ENCODE data around the gene SGMS2. TPM values are rescaled to one million over a fixed set of nuclear protein-coding genes. Genes with fewer than 3 reads are reported as not detected.

The SGMS2 gene
- total RNA-seq, 1 experiment from 2014 or later: 58.7 TPM

DNA sequence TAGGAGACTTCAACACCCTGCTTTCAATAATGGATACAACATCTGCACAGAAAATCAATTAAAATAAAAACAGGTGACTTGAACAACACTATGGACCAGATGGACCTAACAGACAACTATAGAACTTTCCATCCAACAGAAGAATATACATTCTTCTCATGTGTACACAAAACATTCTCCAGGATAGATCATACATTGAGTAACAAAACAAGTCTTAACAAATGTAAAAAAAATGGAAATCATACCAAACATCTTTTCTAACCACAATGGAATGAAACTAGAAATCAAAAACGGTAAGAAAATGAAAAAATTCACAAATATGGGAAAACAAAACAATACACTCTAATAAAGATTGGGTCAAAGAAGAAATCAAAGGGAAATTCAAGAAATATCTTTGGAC is 131.3 kb downstream of the SGMS2 start:
- Histone ChIP-seq H3K36me3 (ENCODE audit: low read depth, low read length) (no peaks in the 10 kb centered on the region), H3K27ac (ENCODE audit: low read length) (no peak overlapping the region), H3K79me2 (ENCODE audit: low read length) (no peaks in the 10 kb centered on the region), H4K20me1 (ENCODE audit: low read length) (no peaks in the 10 kb centered on the region), H3K9me2 (replicated peaks; ENCODE audit: low read length) (no peaks in the 10 kb centered on the region), H2AFZ (ENCODE audit: low read length) (no peak overlapping the region), H3F3A (ENCODE audit: low read length, unreplicated experiment) (no peaks in the 10 kb centered on the region), H3K4me1 (ENCODE audit: insufficient read depth, low read length) (no peaks in the 10 kb centered on the region), H3K4me3 (ENCODE audit: low read length) (no peak overlapping the region), H3K27me3 (ENCODE audit: low read length) (no peaks in the 10 kb centered on the region), H3K9ac (ENCODE audit: low read length) (no peak overlapping the region), H3K4me2 (ENCODE audit: low read length) (no peak overlapping the region), H3K9me3 (ENCODE audit: low read length) (no peaks in the 10 kb centered on the region)
- TF ChIP-seq EZH2 (IDR thresholded peaks at IDR 0.05; ENCODE audit: low read length, unreplicated experiment) (no peak), EZH2phosphoT487 (IDR thresholded peaks at IDR 0.05; ENCODE audit: borderline replicate concordance, low read length) (no peak)
- DNase-seq (no peak), ATAC-seq (no peak)
- BruUV-seq (replicated peaks): no TSS peak
- CTCF ChIA-PET: no interaction called here
- intact Hi-C loops (cut with micrococcal nuclease): no loop called here
- POLR2A ChIA-PET (ENCODE audit: unreplicated experiment): no interaction called here

Other genes with a start within 250 kb of the SGMS2 start
- 24.5 and 28.0 TPM in 2 replicates for gene PAPSS1, start 104.7 kb upstream of the SGMS2 start, total RNA-seq (2014; rRNA removed)
- gene CYP2U1, start 106.6 kb downstream of the SGMS2 start, total RNA-seq (2014; rRNA removed): 4.1 and 4.4 TPM in 2 replicates
- 10.8 and 17.5 TPM in 2 replicates for gene HADH, start 165.0 kb downstream of the SGMS2 start, total RNA-seq (2014; rRNA removed)

Data from PC-3 (cell line).